Measurements from ENCODE around the gene TAGAP.

GRCh38 chr6:159056899-159057298, 12.1 kb upstream of the TAGAP start:
- TF ChIP-seq, protein P1, sequence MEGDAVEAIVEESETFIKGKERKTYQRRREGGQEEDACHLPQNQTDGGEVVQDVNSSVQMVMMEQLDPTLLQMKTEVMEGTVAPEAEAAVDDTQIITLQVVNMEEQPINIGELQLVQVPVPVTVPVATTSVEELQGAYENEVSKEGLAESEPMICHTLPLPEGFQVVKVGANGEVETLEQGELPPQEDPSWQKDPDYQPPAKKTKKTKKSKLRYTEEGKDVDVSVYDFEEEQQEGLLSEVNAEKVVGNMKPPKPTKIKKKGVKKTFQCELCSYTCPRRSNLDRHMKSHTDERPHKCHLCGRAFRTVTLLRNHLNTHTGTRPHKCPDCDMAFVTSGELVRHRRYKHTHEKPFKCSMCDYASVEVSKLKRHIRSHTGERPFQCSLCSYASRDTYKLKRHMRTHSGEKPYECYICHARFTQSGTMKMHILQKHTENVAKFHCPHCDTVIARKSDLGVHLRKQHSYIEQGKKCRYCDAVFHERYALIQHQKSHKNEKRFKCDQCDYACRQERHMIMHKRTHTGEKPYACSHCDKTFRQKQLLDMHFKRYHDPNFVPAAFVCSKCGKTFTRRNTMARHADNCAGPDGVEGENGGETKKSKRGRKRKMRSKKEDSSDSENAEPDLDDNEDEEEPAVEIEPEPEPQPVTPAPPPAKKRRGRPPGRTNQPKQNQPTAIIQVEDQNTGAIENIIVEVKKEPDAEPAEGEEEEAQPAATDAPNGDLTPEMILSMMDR (conservative IDR thresholded peaks at IDR 0.05; ENCODE audit: low read length) = no peak
- no peak for TF ChIP-seq EZH2phosphoT487 (IDR thresholded peaks at IDR 0.05; ENCODE audit: borderline replicate concordance, low read depth, low read length)
